Endothelial cell of umbilical vein (primary cell): ENCODE results near the gene UFD1. TPM values are rescaled to one million over a fixed set of nuclear protein-coding genes. Genes with fewer than 3 reads are reported as not detected.

Experiments
- BruUV-seq: library from RNA; stranded (reverse); fragments of 400-500 nt; replicated peaks from 2 replicates; lab custom pipeline; 2021; lab: Mats Ljungman, UMichigan
- CTCF ChIA-PET: fragments of 300-600, 350-600 bp; sonication (Branson Sonifier 250); formaldehyde crosslinking; loops from one replicate; lab custom pipeline; 2021; ENCODE audit warnings: antibody characterized with exemption, inconsistent platforms; lab: Charles Lee
- POLR2A ChIA-PET: fragments of 300-600, 350-600 bp; sonication (Branson Sonifier 250); formaldehyde crosslinking; loops from one replicate; lab custom pipeline; 2021; ENCODE audit warnings: antibody characterized with exemption, inconsistent platforms; lab: Charles Lee
- DNase-seq: peaks from one replicate; pipeline ENCODE4 v3.0.0-alpha.2; 2011; ENCODE audit warnings: low read depth, low spot score
- FAIRE-seq: peaks from 2 replicates; lab custom pipeline; 2011; peaks lifted over from hg19 to GRCh38; lab: Jason Lieb, UNC
- H2AFZ ChIP-seq: 2 replicates; pipeline ENCODE4 v1.6.0; 2012; ENCODE audit warnings: low read depth, low read length, control low read depth, inconsistent platforms
- H3K27ac ChIP-seq: 2 replicates; pipeline ENCODE4 v1.5.1; 2011; ENCODE audit warnings: low read depth, mild to moderate bottlenecking, control low read depth, low read length, moderate library complexity; ENCODE audit not compliant: insufficient read depth
- H3K27me3 ChIP-seq, 2 experiments: 2 replicates each; pipeline versions ENCODE4 v1.6.0 to v1.6.1; 2011; ENCODE audit warnings: low read length in 2 of 2, mixed read lengths in 1 of 2; ENCODE audit not compliant: control insufficient read depth in 2 of 2, insufficient read depth in 2 of 2
- H3K36me3 ChIP-seq, 2 experiments: 2 replicates in 1 of 2; 3 replicates in 1 of 2; pipeline ENCODE4 v1.5.1; 2011; ENCODE audit warnings: low read length in 2 of 2, mild to moderate bottlenecking in 1 of 2, moderate library complexity in 1 of 2; ENCODE audit not compliant: control insufficient read depth in 2 of 2, insufficient read depth in 2 of 2; ENCODE audit errors: extremely low read depth in 1 of 2
- H3K4me1 ChIP-seq: 3 replicates; pipeline ENCODE4 v1.5.1; 2011; ENCODE audit warnings: mild to moderate bottlenecking, low read length; ENCODE audit not compliant: control insufficient read depth, insufficient read depth; ENCODE audit errors: extremely low read depth
- H3K4me2 ChIP-seq: 2 replicates; pipeline ENCODE4 v1.6.1; 2011; ENCODE audit warnings: low read length, control low read depth, mixed read lengths; ENCODE audit not compliant: insufficient read depth
- H3K4me3 ChIP-seq, 3 experiments: fragments of 200-600 bp in 1 of 3; sonication (generic), shearing (Covaris generic) in 1 of 3; replicated peaks in 1 of 3; 2 replicates each; pipeline ENCODE4 v1.5.1; 2011 to 2016; ENCODE audit warnings: control low read depth in 3 of 3, low read length in 3 of 3, mild to moderate bottlenecking in 2 of 3, inconsistent platforms in 1 of 3, low read depth in 1 of 3, moderate library complexity in 1 of 3; ENCODE audit not compliant: insufficient read depth in 1 of 3
- H3K79me2 ChIP-seq: 2 replicates; pipeline ENCODE4 v1.6.0; 2012; ENCODE audit warnings: low read length, inconsistent platforms; ENCODE audit not compliant: control insufficient read depth, insufficient read depth
- H3K9ac ChIP-seq: replicated peaks from 2 replicates; pipeline ENCODE3; 2011; ENCODE audit warnings: low read length, control low read depth; ENCODE audit not compliant: insufficient read depth; ENCODE audit errors: extremely low read depth
- H3K9me1 ChIP-seq: replicated peaks from 3 replicates; pipeline ENCODE4 v1.6.0; 2011; ENCODE audit warnings: mild to moderate bottlenecking, low read length; ENCODE audit not compliant: control insufficient read depth, insufficient read depth; ENCODE audit errors: extremely low read depth
- H3K9me3 ChIP-seq: replicated peaks from 2 replicates; pipeline ENCODE4 v1.5.1; 2012; ENCODE audit warnings: low read length, inconsistent platforms; ENCODE audit not compliant: control insufficient read depth, insufficient read depth
- H4K20me1 ChIP-seq: replicated peaks from 2 replicates; pipeline ENCODE3; 2011; ENCODE audit warnings: mild to moderate bottlenecking, low read length; ENCODE audit not compliant: control insufficient read depth, insufficient read depth; ENCODE audit errors: extremely low read depth
- EZH2 ChIP-seq: IDR thresholded peaks from 2 replicates; pipeline ENCODE4 v1.6.1; 2012; ENCODE audit warnings: borderline replicate concordance, low read depth, mild to moderate bottlenecking, moderate library complexity, low read length, inconsistent platforms; ENCODE audit not compliant: severe bottlenecking
- FOS ChIP-seq: IDR thresholded peaks from 2 replicates; pipeline ENCODE4 v1.6.1; 2011; ENCODE audit warnings: mild to moderate bottlenecking, low read length, moderate library complexity, borderline replicate concordance; ENCODE audit not compliant: insufficient read depth
- GATA2 ChIP-seq: IDR thresholded peaks from 2 replicates; pipeline ENCODE4 v1.7.0; 2011; ENCODE audit warnings: low read depth, mild to moderate bottlenecking, moderate library complexity, mixed read lengths, low read length; ENCODE audit not compliant: insufficient read length, insufficient read depth
- JUN ChIP-seq: IDR thresholded peaks from 2 replicates; pipeline ENCODE4 v1.6.1; 2011; ENCODE audit warnings: borderline replicate concordance, low read depth; ENCODE audit not compliant: insufficient read length, insufficient read depth
- MAX ChIP-seq: IDR thresholded peaks from 2 replicates; pipeline ENCODE4 v1.6.1; 2011; ENCODE audit not compliant: insufficient read depth, insufficient read length
- MYC ChIP-seq: IDR thresholded peaks from one replicate; pipeline ENCODE4 v1.6.1; 2011; ENCODE audit warnings: mild to moderate bottlenecking, low read depth, low read length
- POLR2A ChIP-seq: IDR thresholded peaks from 2 replicates; pipeline ENCODE4 v1.6.1; 2012; ENCODE audit warnings: low read depth, mild to moderate bottlenecking, control low read depth, low read length
- POLR2AphosphoS5 ChIP-seq: IDR thresholded peaks from 2 replicates; pipeline ENCODE4 v1.6.1; 2012; ENCODE audit warnings: low read depth, mild to moderate bottlenecking, control low read depth, low read length, moderate library complexity; ENCODE audit not compliant: insufficient read depth
- dilution Hi-C: fragments of 300-500 bp; cut with MboI; formaldehyde crosslinking; loops from one replicate; pipeline ENCODE4 v1.15.0; 2019; ENCODE audit warnings: low sequenced_read_pairs; ENCODE audit not compliant: extremely low pct_ligation_motif_present
- intact Hi-C: fragments of 100-400 bp; cut with micrococcal nuclease; formaldehyde crosslinking; loops from one replicate; pipeline ENCODE4 v1.10.0; 2022
- polyA plus RNA-seq, 4 experiments: library from polyadenylated mRNA; depleted of rRNA in 3 of 4; stranded (reverse) in 3 of 4; unstranded in 1 of 4; fragments of >200 nt; gene quantifications; 2 replicates each; pipeline versions ENCODE4 v1.2.1 to v1.2.3, GENCODE V29; 2011 to 2012; ENCODE audit warnings: missing spikeins in 1 of 4
- total RNA-seq: library from RNA; stranded (reverse); gene quantifications from 2 replicates; pipeline ENCODE4 v1.2.3, GENCODE V29; 2021
- TF ChIP-seq, protein P1 (sequence below), 2 donors: IDR thresholded peaks; 1 replicate in 1 of 2; 2 replicates in 1 of 2; pipeline ENCODE4 v1.5.1; 2011; ENCODE audit warnings: low read length in 2 of 2, mild to moderate bottlenecking in 2 of 2, moderate library complexity in 2 of 2, control low read depth in 1 of 2, inconsistent platforms in 1 of 2, low read depth in 1 of 2; ENCODE audit not compliant: insufficient read depth in 1 of 2; ENCODE audit errors: extremely low read depth in 1 of 2

The UFD1 gene
- total and polyA plus RNA-seq, 2 donors (not counting 3 experiments of a cell fraction or from before 2014, with no cell fraction given) = 127 to 228 TPM

GRCh38 chr22:19488285-19488684 is 9.3 kb upstream of the UFD1 start:
- ChIA-PET POLR2A (no interaction called here), CTCF (interaction anchor here (0.9 to 3.2 kb wide), 3 partner anchors 74 to 144 kb away, joined by 3 to 35 read pairs (median 4); no protein-coding TSS in a partner anchor)
- Histone ChIP-seq H3K4me3 (no peak overlapping the region), H3K9ac (no peak overlapping the region), H3K79me2 (peaks cover 4% of the 10 kb centered on the region), H3K27ac (no peak overlapping the region), H3K9me3 (no peaks in the 10 kb centered on the region), H2AFZ (no peak overlapping the region), H3K4me2 (no peak overlapping the region), H3K4me1 (peaks cover 13% of the 10 kb centered on the region), H3K27me3 (no peaks in the 10 kb centered on the region), H3K36me3 (peaks cover 0 to 3% of the 10 kb centered on the region in 2 experiments), H3K9me1 (no peaks in the 10 kb centered on the region), H4K20me1 (no peaks in the 10 kb centered on the region)
- intact Hi-C loops = no loop called here
- no peak for FAIRE-seq
- no TSS peak for BruUV-seq
- TF ChIP-seq POLR2AphosphoS5 (no peak), JUN (no peak), GATA2 (no peak), POLR2A (no peak), MYC (no peak), MAX (no peak), FOS (no peak), EZH2 (no peak)
- TF ChIP-seq, protein P1, sequence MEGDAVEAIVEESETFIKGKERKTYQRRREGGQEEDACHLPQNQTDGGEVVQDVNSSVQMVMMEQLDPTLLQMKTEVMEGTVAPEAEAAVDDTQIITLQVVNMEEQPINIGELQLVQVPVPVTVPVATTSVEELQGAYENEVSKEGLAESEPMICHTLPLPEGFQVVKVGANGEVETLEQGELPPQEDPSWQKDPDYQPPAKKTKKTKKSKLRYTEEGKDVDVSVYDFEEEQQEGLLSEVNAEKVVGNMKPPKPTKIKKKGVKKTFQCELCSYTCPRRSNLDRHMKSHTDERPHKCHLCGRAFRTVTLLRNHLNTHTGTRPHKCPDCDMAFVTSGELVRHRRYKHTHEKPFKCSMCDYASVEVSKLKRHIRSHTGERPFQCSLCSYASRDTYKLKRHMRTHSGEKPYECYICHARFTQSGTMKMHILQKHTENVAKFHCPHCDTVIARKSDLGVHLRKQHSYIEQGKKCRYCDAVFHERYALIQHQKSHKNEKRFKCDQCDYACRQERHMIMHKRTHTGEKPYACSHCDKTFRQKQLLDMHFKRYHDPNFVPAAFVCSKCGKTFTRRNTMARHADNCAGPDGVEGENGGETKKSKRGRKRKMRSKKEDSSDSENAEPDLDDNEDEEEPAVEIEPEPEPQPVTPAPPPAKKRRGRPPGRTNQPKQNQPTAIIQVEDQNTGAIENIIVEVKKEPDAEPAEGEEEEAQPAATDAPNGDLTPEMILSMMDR (IDR thresholded peaks at IDR 0.05; ENCODE audit: extremely low read depth in 1 of 2, insufficient read depth in 1 of 2, low read depth in 1 of 2, low read length in 2 of 2) = no peak
- dilution Hi-C loops = no loop called here
- DNase-seq = no peak
